MM.1S (cell line): ENCODE measurements around the gene MRPS26.

Experiments
- EZH2phosphoT487 ChIP-seq: fragments of 300-600 bp; sonication (generic); IDR thresholded peaks from 2 replicates; pipeline ENCODE4 v1.6.1; 2018; ENCODE audit warnings: antibody characterized with exemption, low read length
- TF ChIP-seq, protein P1 (sequence below): fragments of 300-600 bp; sonication (generic); IDR thresholded peaks from 2 replicates; pipeline ENCODE4 v1.5.1; 2016; ENCODE audit warnings: antibody characterized with exemption, low read length, mixed read lengths

DNA sequence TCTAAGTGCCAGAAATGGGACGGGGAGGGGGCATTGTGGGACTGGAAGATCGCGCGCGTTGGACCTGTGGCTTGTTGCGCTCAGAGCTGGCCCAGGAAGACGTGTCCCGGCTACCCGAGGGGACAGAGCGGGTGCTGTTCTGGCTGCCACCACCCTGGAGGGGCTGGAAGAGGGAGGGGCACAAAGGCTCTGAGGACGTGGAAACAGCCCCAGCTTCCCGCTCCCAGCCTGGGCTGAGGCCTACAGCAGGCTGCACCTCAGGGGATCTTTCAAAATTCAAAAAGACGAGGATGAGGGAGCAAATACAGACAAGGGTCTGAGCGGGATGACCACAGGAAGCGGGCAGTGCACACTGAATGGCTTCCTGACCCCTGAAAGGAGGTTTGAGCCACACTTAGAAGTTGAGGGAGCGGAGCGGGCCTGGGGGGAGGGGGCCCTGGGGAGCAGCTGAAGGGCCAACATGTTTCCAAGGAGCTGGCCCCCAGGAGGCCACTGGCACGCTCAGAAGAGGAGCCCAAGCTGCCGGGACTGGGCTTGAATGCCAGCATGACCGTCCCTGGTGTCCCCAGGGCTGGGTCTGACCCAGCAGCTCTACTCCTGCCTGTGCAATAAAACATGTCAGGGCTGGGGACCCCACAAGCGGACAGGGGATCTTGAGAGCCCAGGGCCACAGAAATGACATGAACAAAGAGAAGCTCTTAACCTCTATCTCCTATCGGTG is 26.8 kb downstream of the MRPS26 start:
- TF ChIP-seq, protein P1, sequence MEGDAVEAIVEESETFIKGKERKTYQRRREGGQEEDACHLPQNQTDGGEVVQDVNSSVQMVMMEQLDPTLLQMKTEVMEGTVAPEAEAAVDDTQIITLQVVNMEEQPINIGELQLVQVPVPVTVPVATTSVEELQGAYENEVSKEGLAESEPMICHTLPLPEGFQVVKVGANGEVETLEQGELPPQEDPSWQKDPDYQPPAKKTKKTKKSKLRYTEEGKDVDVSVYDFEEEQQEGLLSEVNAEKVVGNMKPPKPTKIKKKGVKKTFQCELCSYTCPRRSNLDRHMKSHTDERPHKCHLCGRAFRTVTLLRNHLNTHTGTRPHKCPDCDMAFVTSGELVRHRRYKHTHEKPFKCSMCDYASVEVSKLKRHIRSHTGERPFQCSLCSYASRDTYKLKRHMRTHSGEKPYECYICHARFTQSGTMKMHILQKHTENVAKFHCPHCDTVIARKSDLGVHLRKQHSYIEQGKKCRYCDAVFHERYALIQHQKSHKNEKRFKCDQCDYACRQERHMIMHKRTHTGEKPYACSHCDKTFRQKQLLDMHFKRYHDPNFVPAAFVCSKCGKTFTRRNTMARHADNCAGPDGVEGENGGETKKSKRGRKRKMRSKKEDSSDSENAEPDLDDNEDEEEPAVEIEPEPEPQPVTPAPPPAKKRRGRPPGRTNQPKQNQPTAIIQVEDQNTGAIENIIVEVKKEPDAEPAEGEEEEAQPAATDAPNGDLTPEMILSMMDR, result no peak
- TF ChIP-seq EZH2phosphoT487, result no peak
